IMR-90 (cell line): ENCODE measurements around the gene RCBTB1. TPM values are rescaled to one million over a fixed set of nuclear protein-coding genes. Genes with fewer than 3 reads are reported as not detected.

Experiments used
- ATAC-seq: fragments of 200-7000 bp; cut with Tn5 transposase; 2 replicates; pipeline ENCODE4 v1.9.1; 2020; ENCODE audit warnings: low read depth, mild to moderate bottlenecking, moderate library complexity
- BruUV-seq: library from RNA; stranded (reverse); fragments of 400-500 nt; replicated peaks from 2 replicates; lab custom pipeline; 2021; lab: Mats Ljungman, UMichigan
- CTCF ChIA-PET: fragments of 300-600 bp; formaldehyde crosslinking; extraction: SDS; loops from one replicate; lab custom pipeline; 2021; ENCODE audit warnings: antibody characterized with exemption; lab: Yijun Ruan, JAX
- POLR2A ChIA-PET: fragments of 300-600 bp; sonication (Branson Sonifier 250); formaldehyde crosslinking; loops from one replicate; lab custom pipeline; 2022; ENCODE audit warnings: antibody characterized with exemption; ENCODE audit not compliant: unreplicated experiment; lab: Charles Lee
- DNase-seq: peaks from one replicate; pipeline ENCODE4 v3.0.0; 2013
- H2AFZ ChIP-seq: replicated peaks from 2 replicates; pipeline ENCODE3; 2013; ENCODE audit warnings: low read length, mild to moderate bottlenecking; ENCODE audit not compliant: poor library complexity
- H2AK5ac ChIP-seq: 2 replicates; pipeline ENCODE4 v1.6.1; 2013; ENCODE audit warnings: low read depth, low read length, inconsistent platforms
- H2AK9ac ChIP-seq: replicated peaks from 2 replicates; pipeline ENCODE3; 2013; ENCODE audit warnings: mild to moderate bottlenecking, low read depth, low read length, moderate library complexity; ENCODE audit not compliant: poor library complexity
- H2BK120ac ChIP-seq: 2 replicates; pipeline ENCODE4 v1.6.1; 2013; ENCODE audit warnings: low read depth, low read length, inconsistent platforms
- H2BK15ac ChIP-seq: 3 replicates; pipeline ENCODE4 v1.6.1; 2013; ENCODE audit warnings: low read depth, low read length, inconsistent platforms
- H2BK20ac ChIP-seq: 2 replicates; pipeline ENCODE4 v1.6.1; 2013; ENCODE audit warnings: low read depth, mild to moderate bottlenecking, inconsistent platforms, low read length, moderate library complexity
- H2BK5ac ChIP-seq: 2 replicates; pipeline ENCODE4 v1.6.1; 2013; ENCODE audit warnings: mild to moderate bottlenecking, low read depth, low read length, inconsistent platforms; ENCODE audit not compliant: poor library complexity, severe bottlenecking
- H3K14ac ChIP-seq: replicated peaks from 2 replicates; pipeline ENCODE4 v1.6.1; 2013; ENCODE audit warnings: low read depth, low read length, inconsistent platforms
- H3K18ac ChIP-seq: 2 replicates; pipeline ENCODE4 v1.6.1; 2013; ENCODE audit warnings: low read depth, low read length, control low read depth
- H3K23ac ChIP-seq: 2 replicates; pipeline ENCODE4 v1.6.1; 2013; ENCODE audit warnings: low read depth, low read length, inconsistent platforms
- H3K27ac ChIP-seq: 2 replicates; pipeline ENCODE4 v1.5.1; 2013; ENCODE audit warnings: mild to moderate bottlenecking, control low read depth, low read length; ENCODE audit not compliant: insufficient read depth
- H3K27me3 ChIP-seq: 2 replicates; pipeline ENCODE4 v1.6.1; 2013; ENCODE audit warnings: low read length; ENCODE audit not compliant: control insufficient read depth, insufficient read depth
- H3K36me3 ChIP-seq: 2 replicates; pipeline ENCODE4 v1.6.1; 2013; ENCODE audit warnings: low read length, mixed read lengths; ENCODE audit not compliant: control insufficient read depth, insufficient read depth
- H3K4ac ChIP-seq: 2 replicates; pipeline ENCODE4 v1.6.1; 2013; ENCODE audit warnings: low read depth, low read length, inconsistent platforms
- H3K4me1 ChIP-seq: 2 replicates; pipeline ENCODE4 v1.6.1; 2013; ENCODE audit warnings: low read length, mixed read lengths; ENCODE audit not compliant: control insufficient read depth, insufficient read depth
- H3K4me2 ChIP-seq: 2 replicates; pipeline ENCODE4 v1.6.1; 2013; ENCODE audit warnings: low read depth, mild to moderate bottlenecking, control low read depth, low read length, moderate library complexity
- H3K4me3 ChIP-seq: 2 replicates; pipeline ENCODE4 v1.5.1; 2013; ENCODE audit warnings: low read depth, mild to moderate bottlenecking, control low read depth, low read length, moderate library complexity; ENCODE audit not compliant: insufficient read depth
- H3K56ac ChIP-seq: 2 replicates; pipeline ENCODE4 v1.6.1; 2013; ENCODE audit warnings: low read length, inconsistent platforms; ENCODE audit not compliant: insufficient read depth; ENCODE audit errors: extremely low read depth
- H3K79me1 ChIP-seq, 2 experiments: 2 replicates each; pipeline ENCODE4 v1.6.1; 2013; ENCODE audit warnings: low read length in 2 of 2, inconsistent platforms in 1 of 2, low read depth in 1 of 2
- H3K9ac ChIP-seq: 2 replicates; pipeline ENCODE4 v1.6.1; 2013; ENCODE audit warnings: low read depth, low read length, control low read depth
- H3K9me1 ChIP-seq: 2 replicates; pipeline ENCODE4 v1.6.1; 2013; ENCODE audit warnings: low read length, inconsistent platforms; ENCODE audit not compliant: insufficient read depth
- H3K9me3 ChIP-seq: 2 replicates; pipeline ENCODE4 v1.6.1; 2013; ENCODE audit warnings: low read length; ENCODE audit not compliant: control insufficient read depth, insufficient read depth
- H4K20me1 ChIP-seq: 2 replicates; pipeline ENCODE4 v1.6.1; 2013; ENCODE audit warnings: low read length, inconsistent platforms; ENCODE audit not compliant: insufficient read depth
- H4K5ac ChIP-seq: 2 replicates; pipeline ENCODE4 v1.6.1; 2013; ENCODE audit warnings: mild to moderate bottlenecking, low read depth, low read length, control low read depth
- H4K8ac ChIP-seq, 2 experiments: 2 replicates each; pipeline ENCODE4 v1.6.1; 2013; ENCODE audit warnings: low read depth in 2 of 2, low read length in 2 of 2, control low read depth in 1 of 2, inconsistent platforms in 1 of 2
- H4K91ac ChIP-seq: 2 replicates; pipeline ENCODE4 v1.6.1; 2013; ENCODE audit warnings: low read depth, low read length, inconsistent platforms; ENCODE audit not compliant: insufficient read depth
- BHLHE40 ChIP-seq: fragments of 150-350 bp; IDR thresholded peaks from 2 replicates; pipeline ENCODE4 v1.6.1; 2016; ENCODE audit warnings: mild to moderate bottlenecking, low read depth, low read length
- FOS ChIP-seq: fragments of 150-350 bp; IDR thresholded peaks from 2 replicates; pipeline ENCODE4 v1.6.1; 2016; ENCODE audit warnings: low read depth, low read length
- MAFK ChIP-seq: IDR thresholded peaks from 2 replicates; pipeline ENCODE4 v1.6.1; 2012; ENCODE audit warnings: low read depth, low read length, improper control_type of control experiment
- NFE2L2 ChIP-seq: fragments of 150-350 bp; IDR thresholded peaks from 2 replicates; pipeline ENCODE4 v1.6.1; 2016; ENCODE audit warnings: low read depth, mild to moderate bottlenecking, low read length
- POLR2A ChIP-seq: IDR thresholded peaks from 2 replicates; pipeline ENCODE4 v1.6.1; 2012; ENCODE audit warnings: mild to moderate bottlenecking, low read depth, low read length
- RAD21 ChIP-seq: IDR thresholded peaks from 2 replicates; pipeline ENCODE4 v1.6.1; 2012; ENCODE audit warnings: low read length, improper control_type of control experiment
- RFX5 ChIP-seq: IDR thresholded peaks from 2 replicates; pipeline ENCODE4 v1.8.0; 2012; ENCODE audit warnings: low read depth, mild to moderate bottlenecking, low read length, moderate library complexity
- SMC3 ChIP-seq: fragments of 150-350 bp; IDR thresholded peaks from 2 replicates; pipeline ENCODE4 v1.6.1; 2016; ENCODE audit warnings: low read depth, mild to moderate bottlenecking, antibody characterized with exemption, low read length, moderate library complexity
- WGBS, 2 experiments: methylation state at CpG; one replicate each; pipeline versions ENCODE4 v1.1.5 to v1.1.7; 2013; ENCODE audit warnings: missing lambda C conversion rate in 2 of 2; ENCODE audit not compliant: insufficient read length in 1 of 2; ENCODE audit errors: extremely low coverage in 2 of 2; 5-methylcytosine and 5-hydroxymethylcytosine counted together
- dilution Hi-C: fragments of 300-500 bp; cut with HindIII; formaldehyde crosslinking; loops from one replicate; pipeline ENCODE4 v1.14.3; 2018; ENCODE audit warnings: low sequenced_read_pairs; ENCODE audit not compliant: unreplicated experiment
- in situ Hi-C: fragments of 300-500 bp; cut with MboI; formaldehyde crosslinking; loops from 3 replicates; pipeline ENCODE4 v1.14.3; 2019; ENCODE audit warnings: low sequenced_read_pairs, inconsistent platforms, mixed read lengths
- intact Hi-C: fragments of 100-400 bp; cut with micrococcal nuclease; formaldehyde crosslinking; loops from 2 replicates; pipeline ENCODE4 v1.10.0; 2022
- polyA plus RNA-seq, 3 experiments: library from polyadenylated mRNA; depleted of rRNA; stranded (reverse); fragments of >200 nt; gene quantifications; 2 replicates each; pipeline ENCODE4 v1.2.3, GENCODE V29; 2012; ENCODE audit warnings: low replicate concordance in 1 of 3
- total RNA-seq: library from RNA; depleted of rRNA; stranded (reverse); fragments of >200 nt; gene quantifications from 2 replicates; pipeline ENCODE4 v1.2.3, GENCODE V29; 2012
- TF ChIP-seq, protein P1 (sequence below): fragments of 150-350 bp; IDR thresholded peaks from 2 replicates; pipeline ENCODE4 v1.6.1; 2016; ENCODE audit warnings: low read depth, mild to moderate bottlenecking, low read length, moderate library complexity, borderline replicate concordance
- TF ChIP-seq, protein P2 (sequence below): conservative IDR thresholded peaks from 2 replicates; pipeline ENCODE4 v1.5.1; 2012; ENCODE audit warnings: mild to moderate bottlenecking, low read depth, low read length, improper control_type of control experiment

RCBTB1 gene
- total and polyA plus RNA-seq, 2 of the 4 experiments (the other 2 are of a cell fraction): 11.3 to 11.6 TPM

DNA sequence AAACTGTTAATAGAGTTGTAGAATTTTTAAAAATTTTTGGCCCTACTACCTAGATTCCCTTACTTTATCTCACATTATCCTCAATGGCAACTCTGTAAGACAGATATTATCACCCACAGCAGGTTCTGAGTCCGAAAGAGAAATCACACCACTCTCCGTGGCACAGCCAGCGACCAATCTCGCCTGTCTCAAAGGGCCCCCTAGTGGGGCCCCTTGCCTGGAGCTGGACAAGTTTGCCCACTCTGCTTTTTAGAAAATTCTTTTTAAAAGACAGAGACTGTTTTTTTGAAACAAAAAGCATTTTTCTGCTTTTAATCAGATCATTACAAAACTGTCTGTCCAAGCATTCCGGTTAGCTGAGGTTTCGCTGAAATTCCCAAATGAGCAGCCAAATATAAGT is 67.9 kb downstream of the RCBTB1 start:
- POLR2A ChIA-PET: no interaction called here
- Histone ChIP-seq H3K4me2 (no peak overlapping the region), H4K20me1 (no peaks in the 10 kb centered on the region), H3K9ac (no peak overlapping the region), H2AK5ac (no peak overlapping the region), H4K8ac (no peak overlapping the region), H3K4me3 (no peak overlapping the region), H3K18ac (no peak overlapping the region), H3K79me1 (peaks cover 2 to 6% of the 10 kb centered on the region in 2 experiments; a peak in 2 of 4 replicates), H4K5ac (no peak overlapping the region), H3K9me3 (no peaks in the 10 kb centered on the region), H2AK9ac (no peak overlapping the region), H2BK15ac (no peak overlapping the region), H3K23ac (no peak overlapping the region), H2BK120ac (no peak overlapping the region), H2BK5ac (no peak overlapping the region), H2AFZ (no peak overlapping the region), H3K27ac (no peak overlapping the region), H3K4ac (no peak overlapping the region), H3K27me3 (no peaks in the 10 kb centered on the region), H4K91ac (no peak overlapping the region), H3K4me1 (no peaks in the 10 kb centered on the region), H3K36me3 (peaks cover 21% of the 10 kb centered on the region), H2BK20ac (no peak overlapping the region), H3K14ac (no peak overlapping the region), H3K56ac (no peak overlapping the region), H3K9me1 (no peaks in the 10 kb centered on the region; the same call in 1 of the 2 replicates)
- intact Hi-C loops: no loop called here
- no peak for DNase-seq
- dilution Hi-C loops: no loop called here
- CTCF ChIA-PET: no interaction called here
- BruUV-seq: no TSS peak
- peak; percentile 63 for ATAC-seq
- in situ Hi-C loops: no loop called here
- TF ChIP-seq BHLHE40: no peak
- TF ChIP-seq MAFK: no peak
- no peak for TF ChIP-seq POLR2A
- no peak for TF ChIP-seq NFE2L2
- TF ChIP-seq RAD21: peak; percentile 47
- no peak for TF ChIP-seq RFX5
- no peak for TF ChIP-seq FOS
- TF ChIP-seq, protein P1, sequence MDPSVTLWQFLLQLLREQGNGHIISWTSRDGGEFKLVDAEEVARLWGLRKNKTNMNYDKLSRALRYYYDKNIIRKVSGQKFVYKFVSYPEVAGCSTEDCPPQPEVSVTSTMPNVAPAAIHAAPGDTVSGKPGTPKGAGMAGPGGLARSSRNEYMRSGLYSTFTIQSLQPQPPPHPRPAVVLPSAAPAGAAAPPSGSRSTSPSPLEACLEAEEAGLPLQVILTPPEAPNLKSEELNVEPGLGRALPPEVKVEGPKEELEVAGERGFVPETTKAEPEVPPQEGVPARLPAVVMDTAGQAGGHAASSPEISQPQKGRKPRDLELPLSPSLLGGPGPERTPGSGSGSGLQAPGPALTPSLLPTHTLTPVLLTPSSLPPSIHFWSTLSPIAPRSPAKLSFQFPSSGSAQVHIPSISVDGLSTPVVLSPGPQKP: no peak
- peak; percentile 34 for TF ChIP-seq SMC3
- TF ChIP-seq, protein P2, sequence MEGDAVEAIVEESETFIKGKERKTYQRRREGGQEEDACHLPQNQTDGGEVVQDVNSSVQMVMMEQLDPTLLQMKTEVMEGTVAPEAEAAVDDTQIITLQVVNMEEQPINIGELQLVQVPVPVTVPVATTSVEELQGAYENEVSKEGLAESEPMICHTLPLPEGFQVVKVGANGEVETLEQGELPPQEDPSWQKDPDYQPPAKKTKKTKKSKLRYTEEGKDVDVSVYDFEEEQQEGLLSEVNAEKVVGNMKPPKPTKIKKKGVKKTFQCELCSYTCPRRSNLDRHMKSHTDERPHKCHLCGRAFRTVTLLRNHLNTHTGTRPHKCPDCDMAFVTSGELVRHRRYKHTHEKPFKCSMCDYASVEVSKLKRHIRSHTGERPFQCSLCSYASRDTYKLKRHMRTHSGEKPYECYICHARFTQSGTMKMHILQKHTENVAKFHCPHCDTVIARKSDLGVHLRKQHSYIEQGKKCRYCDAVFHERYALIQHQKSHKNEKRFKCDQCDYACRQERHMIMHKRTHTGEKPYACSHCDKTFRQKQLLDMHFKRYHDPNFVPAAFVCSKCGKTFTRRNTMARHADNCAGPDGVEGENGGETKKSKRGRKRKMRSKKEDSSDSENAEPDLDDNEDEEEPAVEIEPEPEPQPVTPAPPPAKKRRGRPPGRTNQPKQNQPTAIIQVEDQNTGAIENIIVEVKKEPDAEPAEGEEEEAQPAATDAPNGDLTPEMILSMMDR: peak; percentile 38
- no CpG with 5 or more reads among the region's 6 CpGs for WGBS, 2 experiments
